Activated CD4-positive, alpha-beta T cell treated with anti-CD3 and anti-CD28 coated beads for 4 hours (primary cell): ENCODE measurements around the gene HUS1.
"Not testable (repeated sequence)": the region's sequence is repeated elsewhere in the genome, so short reads cannot be mapped to it uniquely, and the experiment has no call there.

Experiments used
- DNase-seq, 2 donors: peaks; one replicate each; pipeline ENCODE4 v3.0.0-alpha.2; 2020

The HUS1 gene

GRCh38 chr7:47916514-47916913, 62.9 kb downstream of the HUS1 start:
- DNase-seq, result not testable (repeated sequence)

GRCh38 chr7:47915616-47915976, 63.8 kb downstream of the HUS1 start:
- no peak for DNase-seq

- DNase-seq, result no peak
These were observed 64.4 kb downstream of the HUS1 start for GRCh38 chr7:47914717-47915615.
